Measurements from ENCODE around the gene ETV5. TPM values are rescaled to one million over a fixed set of nuclear protein-coding genes. Genes with fewer than 3 reads are reported as not detected.

ETV5 gene
- total RNA-seq, 1 experiment from 2014 or later: 52.6 TPM

- no peak for DNase-seq (ENCODE audit: low read depth)
Observed at GRCh38 chr3:186123012-186123411, 14.1 kb upstream of the ETV5 start.

- no peak for DNase-seq (ENCODE audit: low read depth)
Observed at GRCh38 chr3:186121968-186122367, 13.1 kb upstream of the ETV5 start.

GRCh38 chr3:186121278-186121677 lies 12.4 kb upstream of the ETV5 start:
- no peak for DNase-seq (ENCODE audit: low read depth)

GRCh38 chr3:186119499-186119898 lies 10.6 kb upstream of the ETV5 start:
- DNase-seq (ENCODE audit: low read depth): no peak

GRCh38 chr3:186118692-186119091 lies 9.8 kb upstream of the ETV5 start:
- no peak for DNase-seq (ENCODE audit: low read depth)

GRCh38 chr3:186117521-186118134 lies 8.7 kb upstream of the ETV5 start:
- no peak for DNase-seq (ENCODE audit: low read depth)

GRCh38 chr3:186115239-186115996 lies 6.5 kb upstream of the ETV5 start:
- DNase-seq (ENCODE audit: low read depth): no peak

GRCh38 chr3:186110975-186111974 lies 2.4 kb upstream of the ETV5 start:
- no peak for DNase-seq (ENCODE audit: low read depth)

GRCh38 chr3:186109897-186110803 lies 1.3 kb upstream of the ETV5 start:
- peak; percentile 49 for DNase-seq (ENCODE audit: low read depth)

- DNase-seq (ENCODE audit: low read depth): peak; percentile 80
Observed at GRCh38 chr3:186108106-186108940, 566 bp downstream of the ETV5 start.

GRCh38 chr3:186107215-186108105 lies 1.4 kb downstream of the ETV5 start:
- peak; percentile 81 for DNase-seq (ENCODE audit: low read depth)

GRCh38 chr3:186105543-186105942 lies 3.3 kb downstream of the ETV5 start:
- no peak for DNase-seq (ENCODE audit: low read depth)

- DNase-seq (ENCODE audit: low read depth): no peak
Observed at GRCh38 chr3:186102687-186103086, 6.2 kb downstream of the ETV5 start.

- no peak for DNase-seq (ENCODE audit: low read depth)
Observed at GRCh38 chr3:186100398-186100797, 8.5 kb downstream of the ETV5 start.

GRCh38 chr3:186099178-186099577 lies 9.7 kb downstream of the ETV5 start:
- peak; percentile 55 for DNase-seq (ENCODE audit: low read depth)

- DNase-seq (ENCODE audit: low read depth): no peak
Observed at GRCh38 chr3:186098740-186099139, 10.1 kb downstream of the ETV5 start.

GRCh38 chr3:186097663-186098451 lies 11.0 kb downstream of the ETV5 start:
- peak; percentile 36 for DNase-seq (ENCODE audit: low read depth)

GRCh38 chr3:186097317-186097662 lies 11.6 kb downstream of the ETV5 start:
- no peak for DNase-seq (ENCODE audit: low read depth)

Measured in M059J (cell line).